HepG2 (cell line): Measurements from ENCODE around the gene ATG2A. TPM values are rescaled to one million over a fixed set of nuclear protein-coding genes. Genes with fewer than 3 reads are reported as not detected.

Source experiments
- BHLHE40 ChIP-seq: IDR thresholded peaks from 2 replicates; pipeline ENCODE4 v1.6.1; 2011; ENCODE audit warnings: low read length, improper control_type of control experiment
- CERS6 ChIP-seq: sonication (generic); formaldehyde crosslinking; IDR thresholded peaks from 2 replicates; pipeline ENCODE4 v1.5.0; 2020; ENCODE audit warnings: missing genetic modification reagents
- CREBL2 ChIP-seq: sonication (generic); formaldehyde crosslinking; IDR thresholded peaks from 2 replicates; pipeline ENCODE4 v1.8.1; 2023; ENCODE audit warnings: missing genetic modification reagents, mild to moderate bottlenecking, borderline replicate concordance
- FOXA3 ChIP-seq: IDR thresholded peaks from 2 replicates; pipeline ENCODE4 v1.6.1; 2016; ENCODE audit warnings: missing genetic modification reagents, missing compliant biosample characterization
- FOXP4 ChIP-seq: sonication (generic); formaldehyde crosslinking; IDR thresholded peaks from 2 replicates; pipeline ENCODE4 v1.4.0; 2020; ENCODE audit warnings: missing genetic modification reagents
- GABPA ChIP-seq, 2 experiments: IDR thresholded peaks; 2 replicates each; pipeline ENCODE4 v1.6.1; 2011 to 2016; ENCODE audit warnings: low read depth in 2 of 2, low read length in 1 of 2, missing biosample characterization in 1 of 2, missing genetic modification characterization in 1 of 2
- GFI1 ChIP-seq: sonication (generic); formaldehyde crosslinking; IDR thresholded peaks from 2 replicates; pipeline ENCODE4 v1.5.0; 2020; ENCODE audit warnings: missing genetic modification reagents, mild to moderate bottlenecking, borderline replicate concordance
- HNF4G ChIP-seq, 2 experiments: sonication (generic) in 1 of 2; formaldehyde crosslinking in 1 of 2; IDR thresholded peaks; 2 replicates each; pipeline versions ENCODE4 v1.4.0 to v1.6.1; 2011 to 2020; ENCODE audit warnings: borderline replicate concordance in 2 of 2, low read depth in 2 of 2, mild to moderate bottlenecking in 2 of 2, low read length in 1 of 2, missing genetic modification reagents in 1 of 2, moderate library complexity in 1 of 2
- KMT2B ChIP-seq: IDR thresholded peaks from 2 replicates; pipeline ENCODE4 v1.6.1; 2016; ENCODE audit warnings: missing genetic modification reagents, missing compliant biosample characterization
- MTA3 ChIP-seq: sonication (generic); formaldehyde crosslinking; IDR thresholded peaks from 2 replicates; pipeline ENCODE4 v1.4.0; 2020; ENCODE audit warnings: missing genetic modification reagents
- MXI1 ChIP-seq: IDR thresholded peaks from 3 replicates; pipeline ENCODE4 v1.6.1; 2012; ENCODE audit warnings: low read depth, low read length, inconsistent platforms, borderline replicate concordance
- NR2F2 ChIP-seq: IDR thresholded peaks from 2 replicates; pipeline ENCODE4 v1.6.1; 2012; ENCODE audit warnings: low read depth, inconsistent platforms, borderline replicate concordance
- RARG ChIP-seq: sonication (generic); formaldehyde crosslinking; IDR thresholded peaks from 2 replicates; pipeline ENCODE4 v1.4.0; 2020; ENCODE audit warnings: low read depth, mild to moderate bottlenecking, missing genetic modification reagents
- ZNF572 ChIP-seq: sonication (generic); formaldehyde crosslinking; IDR thresholded peaks from 2 replicates; pipeline ENCODE4 v1.5.1; 2020; ENCODE audit warnings: mild to moderate bottlenecking, missing genetic modification reagents
- ZNF615 ChIP-seq: sonication (generic); formaldehyde crosslinking; IDR thresholded peaks from 2 replicates; pipeline ENCODE4 v1.5.0; 2020; ENCODE audit warnings: mild to moderate bottlenecking, missing genetic modification reagents, borderline replicate concordance
- ZNF619 ChIP-seq: sonication (generic); formaldehyde crosslinking; IDR thresholded peaks from 2 replicates; pipeline ENCODE4 v1.4.0; 2020; ENCODE audit warnings: mild to moderate bottlenecking, missing genetic modification reagents
- ZSCAN9 ChIP-seq: IDR thresholded peaks from 2 replicates; pipeline ENCODE4 v1.6.1; 2016; ENCODE audit warnings: borderline replicate concordance
- polyA plus RNA-seq, 8 experiments: library from polyadenylated mRNA; depleted of rRNA in 3 of 8; stranded (reverse) in 7 of 8; unstranded in 1 of 8; fragments of >200 nt; fragmentation: Illumina TruSeq in 4 of 8; extraction: Trizol in 4 of 8; gene quantifications; 2 replicates each; pipeline versions ENCODE4 v1.2.1 to v1.2.3, GENCODE V29; 2011 to 2016; ENCODE audit warnings: low read depth in 4 of 8, missing spikeins in 1 of 8, mixed read lengths in 1 of 8; ENCODE audit not compliant: insufficient read depth in 1 of 8
- total RNA-seq, 5 experiments: library from RNA; depleted of rRNA; stranded (reverse); fragments of >200 nt; fragmentation: Illumina TruSeq; extraction: Trizol; gene quantifications; 2 replicates each; pipeline ENCODE4 v1.2.3, GENCODE V29; 2016; ENCODE audit warnings: low read depth in 1 of 5
- TF ChIP-seq, protein P1 (sequence below): sonication (generic); formaldehyde crosslinking; IDR thresholded peaks from 2 replicates; pipeline ENCODE4 v1.8.1; 2022; ENCODE audit warnings: low read depth, mild to moderate bottlenecking, missing genetic modification reagents
- TF ChIP-seq, protein P2 (sequence below): sonication (generic); formaldehyde crosslinking; IDR thresholded peaks from 2 replicates; pipeline ENCODE4 v1.5.0; 2020; ENCODE audit warnings: missing genetic modification reagents, mild to moderate bottlenecking, borderline replicate concordance

The ATG2A gene
- total and polyA plus RNA-seq, 2 of the 13 experiments (the other 11 are each of a cell fraction or from before 2014, with no cell fraction given): 6.7 to 8.0 TPM

DNA sequence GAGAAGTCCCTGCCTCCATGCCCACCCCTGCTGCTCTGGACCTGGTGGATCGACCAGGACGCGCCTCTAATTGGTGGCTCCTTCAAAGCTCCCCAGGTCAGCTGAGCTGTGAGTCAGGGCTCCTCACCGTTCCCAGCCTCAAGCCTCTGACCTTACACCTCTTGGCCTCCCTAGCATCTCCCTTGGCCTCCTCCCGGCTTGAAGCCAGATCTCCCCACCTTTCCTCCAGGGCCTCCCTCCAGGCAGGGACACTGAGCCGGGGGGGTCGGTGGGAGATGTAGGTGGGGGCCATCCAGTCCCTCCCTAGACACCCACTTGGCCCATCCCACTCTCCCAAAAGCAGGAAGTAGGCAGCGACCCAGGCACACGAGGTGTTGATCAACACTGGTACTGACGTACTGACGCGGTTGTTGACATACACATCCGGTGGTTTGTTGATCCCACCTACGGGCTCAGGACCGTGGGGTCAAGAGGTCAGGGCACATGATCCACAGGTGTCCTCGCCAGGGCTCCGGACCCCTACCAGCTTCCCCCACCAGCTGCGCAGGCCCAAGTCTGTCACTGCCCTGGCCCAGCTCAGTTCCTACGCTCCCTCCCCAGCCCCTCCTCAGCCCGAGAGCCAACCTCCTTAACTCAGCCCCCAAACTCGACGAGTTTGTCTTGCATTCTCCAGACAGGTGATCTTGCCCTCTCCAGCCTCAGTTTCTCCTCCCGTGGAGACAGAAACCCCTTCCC lies 802 bp downstream of the ATG2A start (continued):
- TF ChIP-seq, protein P1, sequence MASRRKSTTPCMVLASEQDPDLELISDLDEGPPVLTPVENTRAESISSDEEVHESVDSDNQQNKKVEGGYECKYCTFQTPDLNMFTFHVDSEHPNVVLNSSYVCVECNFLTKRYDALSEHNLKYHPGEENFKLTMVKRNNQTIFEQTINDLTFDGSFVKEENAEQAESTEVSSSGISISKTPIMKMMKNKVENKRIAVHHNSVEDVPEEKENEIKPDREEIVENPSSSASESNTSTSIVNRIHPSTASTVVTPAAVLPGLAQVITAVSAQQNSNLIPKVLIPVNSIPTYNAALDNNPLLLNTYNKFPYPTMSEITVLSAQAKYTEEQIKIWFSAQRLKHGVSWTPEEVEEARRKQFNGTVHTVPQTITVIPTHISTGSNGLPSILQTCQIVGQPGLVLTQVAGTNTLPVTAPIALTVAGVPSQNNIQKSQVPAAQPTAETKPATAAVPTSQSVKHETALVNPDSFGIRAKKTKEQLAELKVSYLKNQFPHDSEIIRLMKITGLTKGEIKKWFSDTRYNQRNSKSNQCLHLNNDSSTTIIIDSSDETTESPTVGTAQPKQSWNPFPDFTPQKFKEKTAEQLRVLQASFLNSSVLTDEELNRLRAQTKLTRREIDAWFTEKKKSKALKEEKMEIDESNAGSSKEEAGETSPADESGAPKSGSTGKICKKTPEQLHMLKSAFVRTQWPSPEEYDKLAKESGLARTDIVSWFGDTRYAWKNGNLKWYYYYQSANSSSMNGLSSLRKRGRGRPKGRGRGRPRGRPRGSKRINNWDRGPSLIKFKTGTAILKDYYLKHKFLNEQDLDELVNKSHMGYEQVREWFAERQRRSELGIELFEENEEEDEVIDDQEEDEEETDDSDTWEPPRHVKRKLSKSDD: 0 out of 2 replicates have a peak, but pooled peaks have one; percentile 29
- TF ChIP-seq CREBL2 (CRISPR knock-in tag) (no peak), FOXP4 (CRISPR knock-in tag) (peak; percentile 95), NR2F2 (peak; percentile 76), MXI1 (peak; percentile 69; the same call in 1 of the 3 replicates), KMT2B (CRISPR knock-in tag) (no peak), ZNF619 (CRISPR knock-in tag) (no peak), BHLHE40 (no peak), ZNF572 (peak; percentile 49; the same call in 1 of the 2 replicates), ZNF615 (CRISPR knock-in tag) (no peak), HNF4G (IDR thresholded peaks at IDR 0.05; ENCODE audit: borderline replicate concordance, low read depth, low read length) (no peak), HNF4G (CRISPR knock-in tag; IDR thresholded peaks at IDR 0.05; ENCODE audit: borderline replicate concordance, low read depth) (peak; percentile 47), RARG (CRISPR knock-in tag) (no peak), MTA3 (CRISPR knock-in tag) (no peak), ZSCAN9 (CRISPR knock-in tag) (no peak), GABPA (IDR thresholded peaks at IDR 0.05; ENCODE audit: low read depth, low read length) (no peak), GABPA (CRISPR knock-in tag; IDR thresholded peaks at IDR 0.05; ENCODE audit: low read depth) (peak; percentile 70), CERS6 (CRISPR knock-in tag) (no peak), FOXA3 (CRISPR knock-in tag) (peak; percentile 93), GFI1 (CRISPR knock-in tag) (no peak)
- TF ChIP-seq, protein P2, sequence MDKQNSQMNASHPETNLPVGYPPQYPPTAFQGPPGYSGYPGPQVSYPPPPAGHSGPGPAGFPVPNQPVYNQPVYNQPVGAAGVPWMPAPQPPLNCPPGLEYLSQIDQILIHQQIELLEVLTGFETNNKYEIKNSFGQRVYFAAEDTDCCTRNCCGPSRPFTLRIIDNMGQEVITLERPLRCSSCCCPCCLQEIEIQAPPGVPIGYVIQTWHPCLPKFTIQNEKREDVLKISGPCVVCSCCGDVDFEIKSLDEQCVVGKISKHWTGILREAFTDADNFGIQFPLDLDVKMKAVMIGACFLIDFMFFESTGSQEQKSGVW (CRISPR knock-in tag): no peak
